ENCODE data around the gene ANKRD45. TPM values are rescaled to one million over a fixed set of nuclear protein-coding genes. Genes with fewer than 3 reads are reported as not detected.
"Not testable (repeated sequence)": the region's sequence is repeated elsewhere in the genome, so short reads cannot be mapped to it uniquely, and the experiment has no call there.

The ANKRD45 gene
- total RNA-seq, 3 donors from 2014 or later (not counting 1 experiment from before 2014, with no cell fraction given), result not detected

DNA sequence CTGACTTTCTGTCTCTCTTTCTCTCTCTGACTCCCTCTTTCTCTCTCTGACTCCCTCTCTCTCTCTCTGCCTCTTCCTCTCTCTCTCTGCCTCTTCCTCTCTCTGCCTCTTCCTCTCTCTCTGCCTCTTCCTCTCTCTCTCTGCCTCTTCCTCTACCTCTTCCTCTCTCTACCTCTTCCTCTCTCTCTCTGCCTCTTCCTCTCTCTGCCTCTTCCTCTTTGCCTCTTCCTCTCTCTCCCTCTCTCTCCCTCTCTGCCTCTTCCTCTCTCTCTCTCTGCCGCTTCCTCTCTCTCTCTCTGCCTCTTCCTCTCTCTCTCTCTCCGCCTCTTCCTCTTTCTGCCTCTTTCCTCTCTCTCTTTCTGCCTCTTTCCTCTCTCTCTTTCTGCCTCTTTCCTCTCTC, 18.6 kb upstream of the ANKRD45 start:
- H3K27ac Mint-ChIP-seq, result peak overlapping the region; percentile 32 to 41
- no peak overlapping the region for H3K4me3 Mint-ChIP-seq
- WGBS (ENCODE audit: insufficient coverage), result 83% methylated on average over 2 of the region's 2 CpGs

DNA sequence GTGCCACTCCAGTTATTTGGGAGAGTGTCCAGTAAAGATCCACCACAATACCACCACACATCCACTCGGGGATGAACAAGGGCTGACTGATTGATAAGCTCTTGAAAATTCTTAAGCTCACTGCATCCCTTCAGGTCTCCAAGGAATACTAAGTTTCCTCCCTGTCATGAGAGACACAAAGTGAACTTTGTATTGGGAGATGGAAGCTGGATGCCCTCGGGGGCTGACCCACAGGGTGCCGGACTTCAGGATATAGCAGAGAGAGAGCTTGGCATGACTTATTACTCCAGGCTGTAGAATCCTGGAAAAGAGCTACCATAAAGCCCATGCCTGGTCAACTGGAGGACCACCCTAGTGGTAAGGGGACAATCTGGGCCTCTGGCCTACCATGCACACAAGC, 15.5 kb upstream of the ANKRD45 start:
- WGBS (ENCODE audit: insufficient coverage), result 91% methylated on average over 2 of the region's 3 CpGs
- H3K4me3 Mint-ChIP-seq; H3K27ac ChIP-seq (ENCODE audit: low read length); H3K4me1 ChIP-seq (ENCODE audit: control insufficient read depth, insufficient read depth, low read length); intact Hi-C loops (cut with micrococcal nuclease); H3K9me3 Mint-ChIP-seq; H3K36me3 ChIP-seq (ENCODE audit: control insufficient read depth, insufficient read depth, low read length); H3K27me3 ChIP-seq (ENCODE audit: control insufficient read depth, insufficient read depth, low read length); DNase-seq; ATAC-seq; H3K27ac Mint-ChIP-seq; H3K9me3 ChIP-seq (ENCODE audit: control insufficient read depth, insufficient read depth, low read length); H3K36me3 Mint-ChIP-seq; H3K4me3 ChIP-seq (ENCODE audit: low read length): not testable (repeated sequence)
- peaks cover 7 to 13% of the 10 kb centered on the region in 2 donors for H3K4me1 Mint-ChIP-seq
- H3K27me3 Mint-ChIP-seq (ENCODE audit: low read depth in 2 of 2), result peaks cover 9 to 14% of the 10 kb centered on the region in 2 donors

More for the DNA sequence above, 18.6 kb upstream of the ANKRD45 start:
- TF ChIP-seq, protein P1, sequence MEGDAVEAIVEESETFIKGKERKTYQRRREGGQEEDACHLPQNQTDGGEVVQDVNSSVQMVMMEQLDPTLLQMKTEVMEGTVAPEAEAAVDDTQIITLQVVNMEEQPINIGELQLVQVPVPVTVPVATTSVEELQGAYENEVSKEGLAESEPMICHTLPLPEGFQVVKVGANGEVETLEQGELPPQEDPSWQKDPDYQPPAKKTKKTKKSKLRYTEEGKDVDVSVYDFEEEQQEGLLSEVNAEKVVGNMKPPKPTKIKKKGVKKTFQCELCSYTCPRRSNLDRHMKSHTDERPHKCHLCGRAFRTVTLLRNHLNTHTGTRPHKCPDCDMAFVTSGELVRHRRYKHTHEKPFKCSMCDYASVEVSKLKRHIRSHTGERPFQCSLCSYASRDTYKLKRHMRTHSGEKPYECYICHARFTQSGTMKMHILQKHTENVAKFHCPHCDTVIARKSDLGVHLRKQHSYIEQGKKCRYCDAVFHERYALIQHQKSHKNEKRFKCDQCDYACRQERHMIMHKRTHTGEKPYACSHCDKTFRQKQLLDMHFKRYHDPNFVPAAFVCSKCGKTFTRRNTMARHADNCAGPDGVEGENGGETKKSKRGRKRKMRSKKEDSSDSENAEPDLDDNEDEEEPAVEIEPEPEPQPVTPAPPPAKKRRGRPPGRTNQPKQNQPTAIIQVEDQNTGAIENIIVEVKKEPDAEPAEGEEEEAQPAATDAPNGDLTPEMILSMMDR (IDR thresholded peaks at IDR 0.05), result no peak
- Mint-ChIP-seq H3K4me1 (peaks cover 7 to 13% of the 10 kb centered on the region in 2 donors), H3K27me3 (ENCODE audit: low read depth in 2 of 2) (peaks cover 16 to 31% of the 10 kb centered on the region in 2 donors), H3K36me3 (no peaks in the 10 kb centered on the region), H3K9me3 (peaks cover 0 to 5% of the 10 kb centered on the region in 2 donors)
- no peak overlapping the region for H3K4me3 ChIP-seq (ENCODE audit: low read length)
- H3K4me1 ChIP-seq (ENCODE audit: control insufficient read depth, insufficient read depth, low read length), result no peaks in the 10 kb centered on the region
- no peaks in the 10 kb centered on the region for H3K36me3 ChIP-seq (ENCODE audit: control insufficient read depth, insufficient read depth, low read length)
- DNase-seq (no peak), ATAC-seq (no peak)
- no peaks in the 10 kb centered on the region for H3K27me3 ChIP-seq (ENCODE audit: control insufficient read depth, insufficient read depth, low read length)
- H3K27ac ChIP-seq (ENCODE audit: low read length), result no peak overlapping the region
- H3K9me3 ChIP-seq (ENCODE audit: control insufficient read depth, insufficient read depth, low read length), result no peaks in the 10 kb centered on the region
- intact Hi-C loops (cut with micrococcal nuclease), result no loop called here

DNA sequence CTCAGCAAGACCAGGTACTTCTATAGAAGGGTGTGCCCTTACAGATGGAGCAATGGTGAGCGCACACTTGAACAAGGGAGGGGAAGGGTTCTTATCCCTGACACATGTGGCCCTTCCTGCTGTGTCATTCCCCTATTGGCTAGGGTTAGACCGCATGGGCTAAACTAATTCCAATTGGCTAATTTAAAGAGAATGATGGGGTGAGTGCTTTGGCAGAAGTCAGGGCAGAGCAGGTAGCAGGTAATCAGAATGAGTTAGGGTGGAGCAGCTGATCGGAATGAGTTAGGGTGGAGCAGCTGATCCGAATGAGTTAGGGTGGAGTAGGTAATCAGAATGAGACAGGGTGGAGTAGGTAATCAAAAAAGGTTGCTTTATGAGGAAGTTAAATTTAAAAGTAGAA, 14.2 kb upstream of the ANKRD45 start:
- H3K27ac Mint-ChIP-seq; H3K4me1 ChIP-seq (ENCODE audit: control insufficient read depth, insufficient read depth, low read length); H3K4me3 ChIP-seq (ENCODE audit: low read length); ATAC-seq; H3K4me1 Mint-ChIP-seq; H3K27ac ChIP-seq (ENCODE audit: low read length); H3K9me3 Mint-ChIP-seq; H3K36me3 Mint-ChIP-seq; H3K27me3 ChIP-seq (ENCODE audit: control insufficient read depth, insufficient read depth, low read length); H3K9me3 ChIP-seq (ENCODE audit: control insufficient read depth, insufficient read depth, low read length); intact Hi-C loops (cut with micrococcal nuclease); H3K4me3 Mint-ChIP-seq; H3K36me3 ChIP-seq (ENCODE audit: control insufficient read depth, insufficient read depth, low read length); DNase-seq: not testable (repeated sequence)
- H3K27me3 Mint-ChIP-seq (ENCODE audit: low read depth in 2 of 2), result peaks cover 15 to 16% of the 10 kb centered on the region in 2 donors
- whole genome bisulfite sequencing (ENCODE audit: insufficient coverage), result 88% methylated on average over 4 of the region's 4 CpGs

DNA sequence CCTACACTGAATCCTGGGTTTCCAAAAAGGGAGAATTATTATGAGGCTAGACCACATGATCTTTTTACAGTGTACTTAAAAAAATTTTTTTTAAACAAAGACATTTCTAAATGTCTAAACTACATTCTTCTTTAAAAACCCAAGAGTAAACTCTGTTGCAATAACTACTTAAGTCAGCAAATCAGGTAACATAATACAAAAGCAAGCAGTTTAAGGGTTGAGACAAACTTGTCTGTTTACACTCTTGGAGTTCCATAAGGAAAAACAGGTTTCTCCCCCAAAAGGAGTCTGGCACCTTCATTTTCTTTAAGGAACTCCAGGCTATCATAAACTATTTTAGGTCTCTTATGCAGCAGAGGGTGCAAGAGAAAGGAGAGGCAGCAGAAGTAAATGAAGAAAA, 12.5 kb upstream of the ANKRD45 start:
- DNase-seq (no peak), ATAC-seq (no peak)
- no peak overlapping the region for H3K4me3 Mint-ChIP-seq
- H3K36me3 Mint-ChIP-seq, result no peaks in the 10 kb centered on the region
- H3K4me1 Mint-ChIP-seq, result no peaks in the 10 kb centered on the region
- TF ChIP-seq, protein P1 (IDR thresholded peaks at IDR 0.05), result no peak
- no peaks in the 10 kb centered on the region for H3K4me1 ChIP-seq (ENCODE audit: control insufficient read depth, insufficient read depth, low read length)
- H3K9me3 Mint-ChIP-seq, result no peaks in the 10 kb centered on the region
- no peaks in the 10 kb centered on the region for H3K9me3 ChIP-seq (ENCODE audit: control insufficient read depth, insufficient read depth, low read length)
- intact Hi-C loops (cut with micrococcal nuclease), result no loop called here
- H3K27ac ChIP-seq (ENCODE audit: low read length), result no peak overlapping the region
- H3K27ac Mint-ChIP-seq, result no peak overlapping the region
- no peaks in the 10 kb centered on the region for H3K36me3 ChIP-seq (ENCODE audit: control insufficient read depth, insufficient read depth, low read length)
- H3K27me3 Mint-ChIP-seq (ENCODE audit: low read depth in 2 of 2), result peaks cover 20 to 30% of the 10 kb centered on the region in 2 donors
- no peak overlapping the region for H3K4me3 ChIP-seq (ENCODE audit: low read length)
- no peaks in the 10 kb centered on the region for H3K27me3 ChIP-seq (ENCODE audit: control insufficient read depth, insufficient read depth, low read length)

DNA sequence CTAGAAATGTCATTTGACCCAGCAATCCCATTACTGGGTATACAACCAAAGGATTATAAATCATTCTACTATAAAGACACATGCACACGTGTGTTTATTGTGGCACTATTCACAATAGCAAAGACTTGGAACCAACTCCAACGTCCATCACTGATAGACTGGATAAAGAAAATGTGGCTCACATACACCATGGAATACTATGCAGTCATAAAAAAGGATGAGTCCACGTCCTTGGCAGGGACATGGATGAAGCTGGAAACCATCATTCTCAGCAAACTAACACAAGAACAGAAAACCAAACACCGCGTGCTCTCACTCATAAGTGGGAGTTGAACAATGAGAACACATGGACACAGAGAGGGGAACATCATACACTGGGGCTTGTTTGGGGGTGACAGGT, 10.5 kb upstream of the ANKRD45 start:
- H3K36me3 ChIP-seq (ENCODE audit: control insufficient read depth, insufficient read depth, low read length); H3K4me3 ChIP-seq (ENCODE audit: low read length); H3K27ac ChIP-seq (ENCODE audit: low read length); H3K27ac Mint-ChIP-seq; H3K4me1 ChIP-seq (ENCODE audit: control insufficient read depth, insufficient read depth, low read length); intact Hi-C loops (cut with micrococcal nuclease); H3K4me3 Mint-ChIP-seq; H3K9me3 ChIP-seq (ENCODE audit: control insufficient read depth, insufficient read depth, low read length); H3K9me3 Mint-ChIP-seq; H3K27me3 ChIP-seq (ENCODE audit: control insufficient read depth, insufficient read depth, low read length); ATAC-seq; DNase-seq; H3K36me3 Mint-ChIP-seq; H3K4me1 Mint-ChIP-seq: not testable (repeated sequence)
- 81% methylated on average over 4 of the region's 5 CpGs for WGBS (ENCODE audit: insufficient coverage)
- H3K27me3 Mint-ChIP-seq (ENCODE audit: low read depth in 2 of 2), result peaks cover 14 to 24% of the 10 kb centered on the region in 2 donors

DNA sequence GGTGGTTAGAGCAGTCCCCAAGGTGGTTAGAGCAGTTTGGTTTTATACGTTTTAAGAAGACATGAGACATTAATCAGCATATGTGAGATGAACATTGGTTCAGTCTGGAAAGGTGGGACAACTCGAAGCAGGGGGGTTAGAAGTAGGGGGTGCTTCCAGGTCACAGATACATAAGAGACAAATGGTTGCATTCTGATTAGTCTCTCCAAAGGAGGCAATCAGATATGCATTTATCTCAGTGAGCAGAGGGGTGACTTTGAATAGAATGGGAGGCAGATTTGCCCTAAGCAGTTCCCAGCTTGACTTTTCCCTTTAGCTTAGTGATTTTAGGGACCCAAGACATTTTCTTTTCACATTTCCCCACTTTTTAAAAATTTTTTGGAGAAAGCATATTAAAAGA, 4.8 kb upstream of the ANKRD45 start:
- H3K4me3 ChIP-seq (ENCODE audit: low read length); H3K4me1 ChIP-seq (ENCODE audit: control insufficient read depth, insufficient read depth, low read length): not testable (repeated sequence)
- 78% methylated on average over 2 of the region's 2 CpGs for WGBS (ENCODE audit: insufficient coverage)

More for the DNA sequence above, 4.8 kb upstream of the ANKRD45 start:
- H3K4me1 Mint-ChIP-seq; H3K27ac Mint-ChIP-seq; H3K27me3 ChIP-seq (ENCODE audit: control insufficient read depth, insufficient read depth, low read length); DNase-seq; H3K36me3 ChIP-seq (ENCODE audit: control insufficient read depth, insufficient read depth, low read length); intact Hi-C loops (cut with micrococcal nuclease); H3K27ac ChIP-seq (ENCODE audit: low read length); H3K9me3 Mint-ChIP-seq; H3K9me3 ChIP-seq (ENCODE audit: control insufficient read depth, insufficient read depth, low read length); H3K4me3 Mint-ChIP-seq; ATAC-seq; H3K36me3 Mint-ChIP-seq: not testable (repeated sequence)
- H3K27me3 Mint-ChIP-seq (ENCODE audit: low read depth in 2 of 2), result peaks cover 24 to 50% of the 10 kb centered on the region in 2 donors

Measured in natural killer cell (primary cell).